ENCODE measurements around the gene GSTA2. TPM values are rescaled to one million over a fixed set of nuclear protein-coding genes. Genes with fewer than 3 reads are reported as not detected.
"Not testable (repeated sequence)": the region's sequence is repeated elsewhere in the genome, so short reads cannot be mapped to it uniquely, and the experiment has no call there.

Gene GSTA2
- total RNA-seq, 1 donor from 2014 or later, result not detected

GRCh38 chr6:52747301-52747700, 16.0 kb downstream of the GSTA2 start:
- H3K36me3 Mint-ChIP-seq (ENCODE audit: low read depth); H3K4me3 Mint-ChIP-seq; intact Hi-C loops (cut with micrococcal nuclease); DNase-seq; H3K9me3 Mint-ChIP-seq; H3K4me1 Mint-ChIP-seq; H3K27me3 Mint-ChIP-seq; H3K27ac Mint-ChIP-seq: not testable (repeated sequence)

- peaks cover 6% of the 10 kb centered on the region for H3K9me3 Mint-ChIP-seq
- H3K27me3 Mint-ChIP-seq, result peaks cover 10% of the 10 kb centered on the region
- H3K27ac Mint-ChIP-seq, result no peak overlapping the region
- intact Hi-C loops (cut with micrococcal nuclease), result no loop called here
- DNase-seq, result no peak
- no peaks in the 10 kb centered on the region for H3K36me3 Mint-ChIP-seq (ENCODE audit: low read depth)
- H3K4me1 Mint-ChIP-seq, result no peaks in the 10 kb centered on the region
- no peak overlapping the region for H3K4me3 Mint-ChIP-seq
These were observed 17.1 kb downstream of the GSTA2 start for GRCh38 chr6:52746213-52746612.

- peaks cover 10% of the 10 kb centered on the region for H3K27me3 Mint-ChIP-seq
- no peak overlapping the region for H3K4me3 Mint-ChIP-seq
- intact Hi-C loops (cut with micrococcal nuclease), result no loop called here
- no peaks in the 10 kb centered on the region for H3K36me3 Mint-ChIP-seq (ENCODE audit: low read depth)
- H3K4me1 Mint-ChIP-seq, result no peaks in the 10 kb centered on the region
- DNase-seq, result no peak
- H3K9me3 Mint-ChIP-seq, result peaks cover 6% of the 10 kb centered on the region
- no peak overlapping the region for H3K27ac Mint-ChIP-seq
These were observed 17.5 kb downstream of the GSTA2 start for GRCh38 chr6:52745764-52746201.

- intact Hi-C loops (cut with micrococcal nuclease), result no loop called here
- Mint-ChIP-seq H3K36me3 (ENCODE audit: low read depth) (no peaks in the 10 kb centered on the region), H3K27ac (no peak overlapping the region), H3K9me3 (peaks cover 6% of the 10 kb centered on the region), H3K4me3 (no peak overlapping the region), H3K27me3 (peaks cover 8% of the 10 kb centered on the region), H3K4me1 (no peaks in the 10 kb centered on the region)
- DNase-seq, result no peak
These were observed 21.4 kb downstream of the GSTA2 start for GRCh38 chr6:52741872-52742271.

- Mint-ChIP-seq H3K4me3 (no peak overlapping the region), H3K36me3 (ENCODE audit: low read depth) (no peaks in the 10 kb centered on the region), H3K4me1 (no peaks in the 10 kb centered on the region), H3K27ac (no peak overlapping the region), H3K27me3 (peaks cover 8% of the 10 kb centered on the region), H3K9me3 (peaks cover 6% of the 10 kb centered on the region)
- intact Hi-C loops (cut with micrococcal nuclease), result no loop called here
- DNase-seq, result no peak
These were observed 23.6 kb downstream of the GSTA2 start for GRCh38 chr6:52739627-52740026.

- peaks cover 2% of the 10 kb centered on the region for H3K9me3 Mint-ChIP-seq
- no peak overlapping the region for H3K27ac Mint-ChIP-seq
- H3K4me3 Mint-ChIP-seq, result no peak overlapping the region
- no peaks in the 10 kb centered on the region for H3K36me3 Mint-ChIP-seq (ENCODE audit: low read depth)
- DNase-seq, result no peak
- no peaks in the 10 kb centered on the region for H3K4me1 Mint-ChIP-seq
- intact Hi-C loops (cut with micrococcal nuclease), result no loop called here
- peaks cover 7% of the 10 kb centered on the region for H3K27me3 Mint-ChIP-seq
These were observed 24.1 kb downstream of the GSTA2 start for GRCh38 chr6:52739134-52739533.

- no peak for DNase-seq
- H3K27ac Mint-ChIP-seq, result no peak overlapping the region
- H3K36me3 Mint-ChIP-seq (ENCODE audit: low read depth), result no peaks in the 10 kb centered on the region
- intact Hi-C loops (cut with micrococcal nuclease), result no loop called here
- H3K9me3 Mint-ChIP-seq, result no peaks in the 10 kb centered on the region
- no peak overlapping the region for H3K4me3 Mint-ChIP-seq
- no peaks in the 10 kb centered on the region for H3K4me1 Mint-ChIP-seq
- H3K27me3 Mint-ChIP-seq, result no peaks in the 10 kb centered on the region
These were observed 27.1 kb downstream of the GSTA2 start for GRCh38 chr6:52736145-52736544.

GRCh38 chr6:52735071-52735470, 28.2 kb downstream of the GSTA2 start:
- Mint-ChIP-seq H3K4me3 (no peak overlapping the region), H3K27ac (no peak overlapping the region), H3K9me3 (no peaks in the 10 kb centered on the region), H3K27me3 (no peaks in the 10 kb centered on the region), H3K36me3 (ENCODE audit: low read depth) (no peaks in the 10 kb centered on the region), H3K4me1 (no peaks in the 10 kb centered on the region)
- intact Hi-C loops (cut with micrococcal nuclease), result no loop called here
- DNase-seq, result no peak

GRCh38 chr6:52734072-52734471, 29.2 kb downstream of the GSTA2 start:
- H3K4me1 Mint-ChIP-seq, result no peaks in the 10 kb centered on the region
- H3K27ac Mint-ChIP-seq, result no peak overlapping the region
- intact Hi-C loops (cut with micrococcal nuclease), result no loop called here
- no peak for DNase-seq
- H3K36me3 Mint-ChIP-seq (ENCODE audit: low read depth), result no peaks in the 10 kb centered on the region
- H3K27me3 Mint-ChIP-seq, result no peaks in the 10 kb centered on the region
- H3K9me3 Mint-ChIP-seq, result no peaks in the 10 kb centered on the region
- H3K4me3 Mint-ChIP-seq, result no peak overlapping the region

- Mint-ChIP-seq H3K27ac (no peak overlapping the region), H3K27me3 (no peaks in the 10 kb centered on the region), H3K36me3 (ENCODE audit: low read depth) (no peaks in the 10 kb centered on the region), H3K4me3 (no peak overlapping the region), H3K4me1 (no peaks in the 10 kb centered on the region), H3K9me3 (no peaks in the 10 kb centered on the region)
- DNase-seq, result no peak
- intact Hi-C loops (cut with micrococcal nuclease), result no loop called here
These were observed 30.1 kb downstream of the GSTA2 start for GRCh38 chr6:52733172-52733571.

- no peak overlapping the region for H3K27ac Mint-ChIP-seq
- no peaks in the 10 kb centered on the region for H3K27me3 Mint-ChIP-seq
- intact Hi-C loops (cut with micrococcal nuclease), result no loop called here
- DNase-seq, result no peak
- no peaks in the 10 kb centered on the region for H3K36me3 Mint-ChIP-seq (ENCODE audit: low read depth)
- no peak overlapping the region for H3K4me3 Mint-ChIP-seq
- no peaks in the 10 kb centered on the region for H3K9me3 Mint-ChIP-seq
- no peaks in the 10 kb centered on the region for H3K4me1 Mint-ChIP-seq
These were observed 31.6 kb downstream of the GSTA2 start for GRCh38 chr6:52731719-52732118.

- Mint-ChIP-seq H3K4me3 (no peak overlapping the region), H3K4me1 (no peaks in the 10 kb centered on the region), H3K27ac (no peak overlapping the region), H3K27me3 (peaks cover 4% of the 10 kb centered on the region), H3K9me3 (no peaks in the 10 kb centered on the region), H3K36me3 (ENCODE audit: low read depth) (no peaks in the 10 kb centered on the region)
- DNase-seq, result no peak
- intact Hi-C loops (cut with micrococcal nuclease), result loop anchor here (10.0 kb wide), 1 partner anchor 755 kb away; no protein-coding TSS in a partner anchor
These were observed 33.7 kb downstream of the GSTA2 start for GRCh38 chr6:52729576-52729975.

GRCh38 chr6:52728394-52728793, 34.9 kb downstream of the GSTA2 start:
- H3K4me1 Mint-ChIP-seq, result no peaks in the 10 kb centered on the region
- intact Hi-C loops (cut with micrococcal nuclease), result loop anchor here (10.0 kb wide), 1 partner anchor 756 kb away; no protein-coding TSS in a partner anchor
- no peaks in the 10 kb centered on the region for H3K9me3 Mint-ChIP-seq
- peaks cover 4% of the 10 kb centered on the region for H3K27me3 Mint-ChIP-seq
- no peak for DNase-seq
- H3K36me3 Mint-ChIP-seq (ENCODE audit: low read depth), result no peaks in the 10 kb centered on the region
- H3K27ac Mint-ChIP-seq, result no peak overlapping the region
- H3K4me3 Mint-ChIP-seq, result no peak overlapping the region

GRCh38 chr6:52727908-52728307, 35.4 kb downstream of the GSTA2 start:
- intact Hi-C loops (cut with micrococcal nuclease), result loop anchor here (10.0 kb wide), 1 partner anchor 757 kb away; no protein-coding TSS in a partner anchor
- no peak overlapping the region for H3K27ac Mint-ChIP-seq
- no peaks in the 10 kb centered on the region for H3K36me3 Mint-ChIP-seq (ENCODE audit: low read depth)
- peaks cover 4% of the 10 kb centered on the region for H3K27me3 Mint-ChIP-seq
- no peaks in the 10 kb centered on the region for H3K9me3 Mint-ChIP-seq
- H3K4me1 Mint-ChIP-seq, result no peaks in the 10 kb centered on the region
- no peak for DNase-seq
- H3K4me3 Mint-ChIP-seq, result no peak overlapping the region

GRCh38 chr6:52726741-52727535, 36.3 kb downstream of the GSTA2 start:
- Mint-ChIP-seq H3K9me3 (no peaks in the 10 kb centered on the region), H3K36me3 (ENCODE audit: low read depth) (no peaks in the 10 kb centered on the region), H3K27me3 (peaks cover 4% of the 10 kb centered on the region), H3K4me3 (no peak overlapping the region), H3K27ac (no peak overlapping the region), H3K4me1 (no peaks in the 10 kb centered on the region)
- no peak for DNase-seq
- intact Hi-C loops (cut with micrococcal nuclease), result loop anchor here (10.0 kb wide), 1 partner anchor 758 kb away; no protein-coding TSS in a partner anchor
